ENCODE data around the gene MYRIP. TPM values are rescaled to one million over a fixed set of nuclear protein-coding genes. Genes with fewer than 3 reads are reported as not detected.

The MYRIP gene
- total and polyA plus RNA-seq, 4 donors, result 0.98 to 11.7 (median 6.8) TPM

- Histone ChIP-seq H3K27ac (ENCODE audit: low read depth in 1 of 2, low read length in 2 of 2) (no peak overlapping the region), H3K36me3 (ENCODE audit: control insufficient read depth in 4 of 4, insufficient read depth in 3 of 4, low read depth in 1 of 4, low read length in 3 of 4) (peaks cover 0 to 16% (median 8%) of the 10 kb centered on the region in 4 donors), H3K4me1 (ENCODE audit: control insufficient read depth in 4 of 4, insufficient read depth in 4 of 4, low read length in 3 of 4) (peaks cover 0 to 3% (median 0%) of the 10 kb centered on the region in 4 donors), H3K9ac (ENCODE audit: low read depth in 1 of 2, low read length in 2 of 2) (no peak overlapping the region), H3K9me3 (ENCODE audit: control insufficient read depth in 4 of 4, low read length in 3 of 4) (no peaks in the 10 kb centered on the region), H3K27me3 (ENCODE audit: control insufficient read depth in 4 of 4, insufficient read depth in 4 of 4, low read length in 3 of 4) (no peaks in the 10 kb centered on the region), H3K4me3 (ENCODE audit: low read depth in 1 of 3, low read length in 3 of 3) (no peak overlapping the region)
- no peak for TF ChIP-seq REST (IDR thresholded peaks at IDR 0.05)
- TF ChIP-seq TAF1 (conservative IDR thresholded peaks at IDR 0.05), result no peak
- no peak for TF ChIP-seq JUND (IDR thresholded peaks at IDR 0.05)
- TF ChIP-seq RAD21 (IDR thresholded peaks at IDR 0.05), result no peak
- TF ChIP-seq YY1 (IDR thresholded peaks at IDR 0.05), result no peak
- TF ChIP-seq FOXA2 (IDR thresholded peaks at IDR 0.05), result no peak
- TF ChIP-seq, protein P1, sequence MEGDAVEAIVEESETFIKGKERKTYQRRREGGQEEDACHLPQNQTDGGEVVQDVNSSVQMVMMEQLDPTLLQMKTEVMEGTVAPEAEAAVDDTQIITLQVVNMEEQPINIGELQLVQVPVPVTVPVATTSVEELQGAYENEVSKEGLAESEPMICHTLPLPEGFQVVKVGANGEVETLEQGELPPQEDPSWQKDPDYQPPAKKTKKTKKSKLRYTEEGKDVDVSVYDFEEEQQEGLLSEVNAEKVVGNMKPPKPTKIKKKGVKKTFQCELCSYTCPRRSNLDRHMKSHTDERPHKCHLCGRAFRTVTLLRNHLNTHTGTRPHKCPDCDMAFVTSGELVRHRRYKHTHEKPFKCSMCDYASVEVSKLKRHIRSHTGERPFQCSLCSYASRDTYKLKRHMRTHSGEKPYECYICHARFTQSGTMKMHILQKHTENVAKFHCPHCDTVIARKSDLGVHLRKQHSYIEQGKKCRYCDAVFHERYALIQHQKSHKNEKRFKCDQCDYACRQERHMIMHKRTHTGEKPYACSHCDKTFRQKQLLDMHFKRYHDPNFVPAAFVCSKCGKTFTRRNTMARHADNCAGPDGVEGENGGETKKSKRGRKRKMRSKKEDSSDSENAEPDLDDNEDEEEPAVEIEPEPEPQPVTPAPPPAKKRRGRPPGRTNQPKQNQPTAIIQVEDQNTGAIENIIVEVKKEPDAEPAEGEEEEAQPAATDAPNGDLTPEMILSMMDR (IDR thresholded peaks at IDR 0.05; ENCODE audit: low read depth, low read length, missing input control), result no peak
- TF ChIP-seq HNF4G (IDR thresholded peaks at IDR 0.05), result no peak
- no peak for TF ChIP-seq RXRA (IDR thresholded peaks at IDR 0.05)
- TF ChIP-seq, protein P2, sequence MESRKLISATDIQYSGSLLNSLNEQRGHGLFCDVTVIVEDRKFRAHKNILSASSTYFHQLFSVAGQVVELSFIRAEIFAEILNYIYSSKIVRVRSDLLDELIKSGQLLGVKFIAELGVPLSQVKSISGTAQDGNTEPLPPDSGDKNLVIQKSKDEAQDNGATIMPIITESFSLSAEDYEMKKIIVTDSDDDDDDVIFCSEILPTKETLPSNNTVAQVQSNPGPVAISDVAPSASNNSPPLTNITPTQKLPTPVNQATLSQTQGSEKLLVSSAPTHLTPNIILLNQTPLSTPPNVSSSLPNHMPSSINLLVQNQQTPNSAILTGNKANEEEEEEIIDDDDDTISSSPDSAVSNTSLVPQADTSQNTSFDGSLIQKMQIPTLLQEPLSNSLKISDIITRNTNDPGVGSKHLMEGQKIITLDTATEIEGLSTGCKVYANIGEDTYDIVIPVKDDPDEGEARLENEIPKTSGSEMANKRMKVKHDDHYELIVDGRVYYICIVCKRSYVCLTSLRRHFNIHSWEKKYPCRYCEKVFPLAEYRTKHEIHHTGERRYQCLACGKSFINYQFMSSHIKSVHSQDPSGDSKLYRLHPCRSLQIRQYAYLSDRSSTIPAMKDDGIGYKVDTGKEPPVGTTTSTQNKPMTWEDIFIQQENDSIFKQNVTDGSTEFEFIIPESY (IDR thresholded peaks at IDR 0.05), result no peak
- no peak for TF ChIP-seq NR2F2 (IDR thresholded peaks at IDR 0.05)
- TF ChIP-seq FOXA1 (IDR thresholded peaks at IDR 0.05), result no peak
- TF ChIP-seq SP1 (IDR thresholded peaks at IDR 0.05), result no peak
- no peak for TF ChIP-seq EGR1 (IDR thresholded peaks at IDR 0.05; ENCODE audit: low read depth in 2 of 2)
- TF ChIP-seq GABPA (IDR thresholded peaks at IDR 0.05 in 1 of 2, conservative IDR thresholded peaks at IDR 0.05 in 1 of 2), result no peak
- TF ChIP-seq, protein P3, sequence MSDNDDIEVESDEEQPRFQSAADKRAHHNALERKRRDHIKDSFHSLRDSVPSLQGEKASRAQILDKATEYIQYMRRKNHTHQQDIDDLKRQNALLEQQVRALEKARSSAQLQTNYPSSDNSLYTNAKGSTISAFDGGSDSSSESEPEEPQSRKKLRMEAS (IDR thresholded peaks at IDR 0.05), result no peak
- no peak for TF ChIP-seq HNF4A (conservative IDR thresholded peaks at IDR 0.05)
- DNase-seq (ENCODE audit: low spot score), result no peak
- WGBS, result 96% methylated on average over 3 of the region's 3 CpGs
Measured at GRCh38 chr3:40181182-40181581, 371.8 kb downstream of the MYRIP start.

Measured in liver (tissue), 9 donors.